Activated CD4-positive, alpha-beta T cell treated with anti-CD3 and anti-CD28 coated beads, Interleukin-2, Interleukin-6, amounts not matched to agents 100 ng/mL and 50 ng/mL, durations not matched to agents 16 hours and 8 hours (primary cell): ENCODE measurements around the gene HOXB8.
A peak's percentile ranks its signal among the peaks of the same experiment; 100 is the strongest.

Experiments
- DNase-seq: peaks from one replicate; pipeline ENCODE4 v3.0.0-alpha.2; 2020

HOXB8 gene

GRCh38 chr17:48624544-48625494 is 9.7 kb upstream of the HOXB8 start:
- DNase-seq: no peak

GRCh38 chr17:48624118-48624517 is 9.0 kb upstream of the HOXB8 start:
- DNase-seq: no peak

- no peak for DNase-seq
Measured at GRCh38 chr17:48623583-48623982, 8.5 kb upstream of the HOXB8 start.

- no peak for DNase-seq
Measured at GRCh38 chr17:48622857-48623256, 7.8 kb upstream of the HOXB8 start.

GRCh38 chr17:48621410-48622392 is 6.6 kb upstream of the HOXB8 start:
- DNase-seq: no peak

- no peak for DNase-seq
Measured at GRCh38 chr17:48620461-48621139, 5.5 kb upstream of the HOXB8 start.

- DNase-seq: no peak
Measured at GRCh38 chr17:48619826-48620449, 4.8 kb upstream of the HOXB8 start.

- DNase-seq: peak; percentile 88
Measured at GRCh38 chr17:48618256-48618896, 3.3 kb upstream of the HOXB8 start.

- DNase-seq: no peak
Measured at GRCh38 chr17:48617471-48618255, 2.6 kb upstream of the HOXB8 start.

- no peak for DNase-seq
Measured at GRCh38 chr17:48616717-48617470, 1.8 kb upstream of the HOXB8 start.

- no peak for DNase-seq
Measured at GRCh38 chr17:48615963-48616716, 1.0 kb upstream of the HOXB8 start.

GRCh38 chr17:48613862-48614694 is 1.0 kb downstream of the HOXB8 start:
- DNase-seq: peak; percentile 46

GRCh38 chr17:48612854-48613691 is 2.0 kb downstream of the HOXB8 start:
- peak; percentile 56 for DNase-seq

GRCh38 chr17:48612456-48612853 is 2.6 kb downstream of the HOXB8 start:
- no peak for DNase-seq

GRCh38 chr17:48611681-48612455 is 3.2 kb downstream of the HOXB8 start:
- no peak for DNase-seq

GRCh38 chr17:48611213-48611612 is 3.9 kb downstream of the HOXB8 start:
- DNase-seq: no peak
